HG03460 (cell line): ENCODE results near the gene HSD17B14.

Experiments used
- ATAC-seq: cut with Tn5 transposase; IDR thresholded peaks from one replicate; pipeline ENCODE4 v1.9.1; 2021; ENCODE audit not compliant: unreplicated experiment

Gene HSD17B14

GRCh38 chr19:48830965-48831364 lies 5.3 kb downstream of the HSD17B14 start:
- no peak for ATAC-seq

- ATAC-seq, result no peak
These were observed 6.2 kb downstream of the HSD17B14 start for GRCh38 chr19:48830088-48830487.

GRCh38 chr19:48826606-48827020 lies 9.7 kb downstream of the HSD17B14 start:
- ATAC-seq, result no peak

GRCh38 chr19:48822514-48822913 lies 13.8 kb downstream of the HSD17B14 start:
- no peak for ATAC-seq

GRCh38 chr19:48821633-48822032 lies 14.7 kb downstream of the HSD17B14 start:
- no peak for ATAC-seq

GRCh38 chr19:48819366-48819816 lies 16.9 kb downstream of the HSD17B14 start:
- ATAC-seq, result no peak

- no peak for ATAC-seq
These were observed 18.0 kb downstream of the HSD17B14 start for GRCh38 chr19:48818234-48818820.

- ATAC-seq, result no peak
These were observed 18.6 kb downstream of the HSD17B14 start for GRCh38 chr19:48817585-48818124.

GRCh38 chr19:48815870-48816501 lies 20.3 kb downstream of the HSD17B14 start:
- ATAC-seq, result no peak

GRCh38 chr19:48814895-48815294 lies 21.4 kb downstream of the HSD17B14 start:
- no peak for ATAC-seq

- no peak for ATAC-seq
These were observed 23.0 kb downstream of the HSD17B14 start for GRCh38 chr19:48813123-48813913.

- ATAC-seq, result peak; percentile 50
These were observed 24.0 kb downstream of the HSD17B14 start for GRCh38 chr19:48812094-48812929.

GRCh38 chr19:48810151-48810550 lies 26.1 kb downstream of the HSD17B14 start:
- no peak for ATAC-seq

GRCh38 chr19:48807590-48808308 lies 28.5 kb downstream of the HSD17B14 start:
- ATAC-seq, result no peak

- ATAC-seq, result no peak
These were observed 29.3 kb downstream of the HSD17B14 start for GRCh38 chr19:48806818-48807589.

GRCh38 chr19:48806518-48806817 lies 29.8 kb downstream of the HSD17B14 start:
- ATAC-seq, result no peak

- no peak for ATAC-seq
These were observed 30.8 kb downstream of the HSD17B14 start for GRCh38 chr19:48805452-48805851.

GRCh38 chr19:48804496-48804895 lies 31.8 kb downstream of the HSD17B14 start:
- no peak for ATAC-seq

GRCh38 chr19:48802623-48803022 lies 33.7 kb downstream of the HSD17B14 start:
- no peak for ATAC-seq
